Tibial nerve (tissue), 4 donors: ENCODE results near the gene CRYGN. TPM values are rescaled to one million over a fixed set of nuclear protein-coding genes. Genes with fewer than 3 reads are reported as not detected.

ENCODE experiments used
- DNase-seq, 2 donors: peaks; one replicate each; pipeline ENCODE4 v3.0.0-alpha.2; 2019; ENCODE audit warnings: low spot score in 2 of 2
- H3K27ac ChIP-seq, 4 donors: fragments of 200-600 bp; sonication (generic) in 3 of 4; one replicate each; pipeline ENCODE4 v1.5.1; 2017 to 2019; ENCODE audit warnings: mild to moderate bottlenecking in 1 of 4
- H3K27me3 ChIP-seq, 2 donors: fragments of 200-600 bp; sonication (generic) in 1 of 2; one replicate each; pipeline versions ENCODE4 v1.5.1 to v1.6.0; 2017 to 2019
- H3K36me3 ChIP-seq, 3 donors: fragments of 200-600 bp; sonication (generic); one replicate each; pipeline ENCODE4 v1.5.1; 2018 to 2019
- H3K4me1 ChIP-seq, 4 donors: fragments of 200-600 bp; sonication (generic) in 3 of 4; one replicate each; pipeline ENCODE4 v1.5.1; 2017 to 2019
- H3K4me3 ChIP-seq, 4 donors: fragments of 200-600 bp; sonication (generic) in 3 of 4; one replicate each; pipeline ENCODE4 v1.5.1; 2017 to 2019; ENCODE audit warnings: mild to moderate bottlenecking in 1 of 4, moderate library complexity in 1 of 4
- H3K9me3 ChIP-seq, 4 donors: fragments of 200-600 bp; sonication (generic) in 3 of 4; one replicate each; pipeline ENCODE4 v1.5.1; 2017 to 2019
- EP300 ChIP-seq, 2 donors: sonication (generic); formaldehyde crosslinking; IDR thresholded peaks; one replicate each; pipeline ENCODE4 v1.6.1; 2017; ENCODE audit warnings: antibody characterized with exemption in 2 of 2, mild to moderate bottlenecking in 1 of 2
- POLR2A ChIP-seq, 2 donors: fragments of 450-650 bp; IDR thresholded peaks; one replicate each; pipeline ENCODE4 v1.6.1; 2017; ENCODE audit warnings: antibody characterized with exemption in 2 of 2, mild to moderate bottlenecking in 2 of 2, moderate library complexity in 2 of 2
- WGBS, 2 donors: methylation state at CpG; one replicate each; pipeline ENCODE4 v1.1.5; 2018; 5-methylcytosine and 5-hydroxymethylcytosine counted together
- total RNA-seq, 4 donors: library from RNA; depleted of rRNA; stranded (reverse); fragments of >200 nt; gene quantifications; one replicate each; pipeline ENCODE4 v1.1.0, GENCODE V29; 2016
- TF ChIP-seq, protein P1 (sequence below), 5 experiments: fragments of 200-600 bp in 3 of 5; fragments of 450-650 bp in 2 of 5; sonication (generic) in 3 of 5; IDR thresholded peaks; one replicate each; pipeline ENCODE4 v1.5.1; 2016 to 2019; ENCODE audit warnings: antibody characterized with exemption in 5 of 5, mild to moderate bottlenecking in 3 of 5, moderate library complexity in 2 of 5

Gene CRYGN
- total RNA-seq, 4 donors from 2014 or later: 0.59 to 1.5 (median 0.87) TPM; not detected in 1

DNA sequence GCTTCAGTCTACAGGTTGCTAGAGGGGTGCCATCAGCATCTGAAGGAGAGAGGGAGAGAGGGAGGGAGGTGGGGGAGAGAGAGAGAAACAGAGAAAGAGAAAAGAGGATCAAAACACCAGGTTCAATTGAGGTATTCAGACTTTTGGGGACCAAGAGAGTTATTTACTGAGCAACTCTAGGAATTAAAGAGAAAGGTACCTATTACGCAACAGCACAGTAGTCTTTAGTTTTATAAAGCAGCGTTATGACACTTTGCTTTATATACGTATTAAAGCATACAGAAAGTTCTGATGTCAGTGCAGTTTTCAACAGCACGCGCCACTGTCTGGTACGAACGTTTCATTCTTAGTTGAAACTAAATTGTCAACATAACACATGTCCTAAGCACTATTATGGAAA, 37.9 kb upstream of the CRYGN start:
- DNase-seq: no peak
- Histone ChIP-seq H3K27me3 (no peaks in the 10 kb centered on the region), H3K9me3 (no peaks in the 10 kb centered on the region), H3K36me3 (peaks cover 0 to 38% (median 0%) of the 10 kb centered on the region in 3 donors), H3K27ac (no peak overlapping the region), H3K4me3 (no peak overlapping the region), H3K4me1 (peaks cover 0 to 8% (median 0%) of the 10 kb centered on the region in 4 donors)
- WGBS, 2 donors: 84 to 87% methylated on average over 7 of the region's 7 CpGs
- TF ChIP-seq POLR2A (IDR thresholded peaks at IDR 0.05) (no peak), EP300 (IDR thresholded peaks at IDR 0.05) (peak in 1 of 2 donors; percentile 9)
- TF ChIP-seq, protein P1, sequence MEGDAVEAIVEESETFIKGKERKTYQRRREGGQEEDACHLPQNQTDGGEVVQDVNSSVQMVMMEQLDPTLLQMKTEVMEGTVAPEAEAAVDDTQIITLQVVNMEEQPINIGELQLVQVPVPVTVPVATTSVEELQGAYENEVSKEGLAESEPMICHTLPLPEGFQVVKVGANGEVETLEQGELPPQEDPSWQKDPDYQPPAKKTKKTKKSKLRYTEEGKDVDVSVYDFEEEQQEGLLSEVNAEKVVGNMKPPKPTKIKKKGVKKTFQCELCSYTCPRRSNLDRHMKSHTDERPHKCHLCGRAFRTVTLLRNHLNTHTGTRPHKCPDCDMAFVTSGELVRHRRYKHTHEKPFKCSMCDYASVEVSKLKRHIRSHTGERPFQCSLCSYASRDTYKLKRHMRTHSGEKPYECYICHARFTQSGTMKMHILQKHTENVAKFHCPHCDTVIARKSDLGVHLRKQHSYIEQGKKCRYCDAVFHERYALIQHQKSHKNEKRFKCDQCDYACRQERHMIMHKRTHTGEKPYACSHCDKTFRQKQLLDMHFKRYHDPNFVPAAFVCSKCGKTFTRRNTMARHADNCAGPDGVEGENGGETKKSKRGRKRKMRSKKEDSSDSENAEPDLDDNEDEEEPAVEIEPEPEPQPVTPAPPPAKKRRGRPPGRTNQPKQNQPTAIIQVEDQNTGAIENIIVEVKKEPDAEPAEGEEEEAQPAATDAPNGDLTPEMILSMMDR (IDR thresholded peaks at IDR 0.05): no peak

- H3K27me3 ChIP-seq: no peaks in the 10 kb centered on the region
- 76 to 77% methylated on average over 17 of the region's 17 CpGs for WGBS, 2 donors
- peaks cover 0 to 60% (median 11%) of the 10 kb centered on the region in 3 donors for H3K36me3 ChIP-seq
These were observed 32.9 kb upstream of the CRYGN start for GRCh38 chr7:151472644-151473380.

DNA sequence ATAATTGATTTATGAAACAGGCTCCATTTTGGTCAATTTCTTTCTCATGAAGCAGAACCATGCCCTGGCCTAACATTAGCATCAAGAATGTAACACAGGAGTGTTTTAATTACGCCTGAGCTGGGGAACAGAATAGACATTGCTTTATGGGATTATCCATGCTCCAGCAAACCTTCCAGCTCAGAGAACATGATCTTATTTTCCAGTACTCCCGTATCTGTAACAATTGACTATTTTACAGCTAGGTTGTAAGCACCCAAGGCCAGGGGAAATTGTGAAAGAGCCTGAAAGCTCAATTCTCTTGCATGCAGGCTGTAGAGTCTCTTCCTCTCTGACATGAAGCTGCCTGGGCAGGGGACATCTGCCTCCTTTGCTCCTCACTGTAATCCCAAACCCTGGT, 30.8 kb upstream of the CRYGN start:
- WGBS, 2 donors: 60 to 72% methylated on average over 2 of the region's 2 CpGs
- Histone ChIP-seq H3K27me3 (no peaks in the 10 kb centered on the region), H3K4me1 (peaks cover 0 to 20% (median 5%) of the 10 kb centered on the region in 4 donors), H3K36me3 (peaks cover 0 to 75% (median 11%) of the 10 kb centered on the region in 3 donors), H3K4me3 (no peak overlapping the region), H3K27ac (peak overlapping the region in 2 of 4 donors; percentile 18 to 26), H3K9me3 (no peaks in the 10 kb centered on the region)
- DNase-seq: no peak
- TF ChIP-seq, protein P1 (IDR thresholded peaks at IDR 0.05): no peak
- no peak for TF ChIP-seq POLR2A (IDR thresholded peaks at IDR 0.05)
- no peak for TF ChIP-seq EP300 (IDR thresholded peaks at IDR 0.05)

More at GRCh38 chr7:151472644-151473380, 32.9 kb upstream of the CRYGN start:
- peak overlapping the region in 2 of 4 donors; percentile 27 to 67 for H3K27ac ChIP-seq
- peaks cover 0 to 20% (median 2%) of the 10 kb centered on the region in 4 donors for H3K4me1 ChIP-seq
- TF ChIP-seq POLR2A (IDR thresholded peaks at IDR 0.05) (no peak), EP300 (IDR thresholded peaks at IDR 0.05) (no peak)
- TF ChIP-seq, protein P1 (IDR thresholded peaks at IDR 0.05): no peak
- no peaks in the 10 kb centered on the region for H3K9me3 ChIP-seq
- DNase-seq: no peak
- H3K4me3 ChIP-seq: no peak overlapping the region

DNA sequence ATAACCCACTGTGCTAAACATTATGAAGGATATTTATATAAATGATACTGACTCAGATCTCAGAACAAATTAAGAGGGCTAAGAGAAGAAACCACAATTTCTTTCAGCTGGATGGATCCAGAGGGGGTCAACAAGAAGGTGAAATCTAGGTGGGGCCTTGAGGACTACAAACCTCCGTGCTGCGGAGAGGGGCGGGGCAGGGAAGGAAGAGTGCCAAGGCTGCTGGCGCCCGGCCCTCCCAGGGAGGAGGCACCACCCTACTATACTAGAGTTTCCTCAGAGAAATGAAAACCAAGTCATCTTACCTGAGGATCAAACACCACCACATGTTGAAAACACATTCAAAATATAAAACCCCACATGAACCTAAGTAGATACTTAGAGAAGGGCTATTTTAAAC, 29.3 kb upstream of the CRYGN start:
- Histone ChIP-seq H3K36me3 (peaks cover 0 to 88% (median 11%) of the 10 kb centered on the region in 3 donors), H3K4me1 (peaks cover 0 to 20% (median 5%) of the 10 kb centered on the region in 4 donors), H3K4me3 (no peak overlapping the region), H3K9me3 (no peaks in the 10 kb centered on the region), H3K27me3 (no peaks in the 10 kb centered on the region), H3K27ac (peak overlapping the region in 3 of 4 donors; percentile 34 to 86 (median 77))
- no peak for DNase-seq
- no peak for TF ChIP-seq EP300 (IDR thresholded peaks at IDR 0.05)
- no peak for TF ChIP-seq POLR2A (IDR thresholded peaks at IDR 0.05)
- TF ChIP-seq, protein P1 (IDR thresholded peaks at IDR 0.05): no peak
- 65 to 67% methylated on average over 5 of the region's 5 CpGs for WGBS, 2 donors
